Body of pancreas (tissue), 4 donors: ENCODE data around the gene SMC3.

Experiments used
- POLR2A ChIP-seq, 3 donors: fragments of 450-650 bp; IDR thresholded peaks; one replicate each; pipeline ENCODE4 v1.6.1; 2016; ENCODE audit warnings: antibody characterized with exemption in 3 of 3, mild to moderate bottlenecking in 2 of 3
- TF ChIP-seq, protein P1 (sequence below), 7 experiments: fragments of 450-650 bp in 4 of 7; fragments of 200-600 bp in 3 of 7; sonication (generic) in 3 of 7; IDR thresholded peaks; one replicate each; pipeline ENCODE4 v1.5.1; 2016 to 2019; ENCODE audit warnings: antibody characterized with exemption in 7 of 7

GRCh38 chr10:110558041-110558440 is 9.5 kb upstream of the SMC3 start:
- TF ChIP-seq, protein P1, sequence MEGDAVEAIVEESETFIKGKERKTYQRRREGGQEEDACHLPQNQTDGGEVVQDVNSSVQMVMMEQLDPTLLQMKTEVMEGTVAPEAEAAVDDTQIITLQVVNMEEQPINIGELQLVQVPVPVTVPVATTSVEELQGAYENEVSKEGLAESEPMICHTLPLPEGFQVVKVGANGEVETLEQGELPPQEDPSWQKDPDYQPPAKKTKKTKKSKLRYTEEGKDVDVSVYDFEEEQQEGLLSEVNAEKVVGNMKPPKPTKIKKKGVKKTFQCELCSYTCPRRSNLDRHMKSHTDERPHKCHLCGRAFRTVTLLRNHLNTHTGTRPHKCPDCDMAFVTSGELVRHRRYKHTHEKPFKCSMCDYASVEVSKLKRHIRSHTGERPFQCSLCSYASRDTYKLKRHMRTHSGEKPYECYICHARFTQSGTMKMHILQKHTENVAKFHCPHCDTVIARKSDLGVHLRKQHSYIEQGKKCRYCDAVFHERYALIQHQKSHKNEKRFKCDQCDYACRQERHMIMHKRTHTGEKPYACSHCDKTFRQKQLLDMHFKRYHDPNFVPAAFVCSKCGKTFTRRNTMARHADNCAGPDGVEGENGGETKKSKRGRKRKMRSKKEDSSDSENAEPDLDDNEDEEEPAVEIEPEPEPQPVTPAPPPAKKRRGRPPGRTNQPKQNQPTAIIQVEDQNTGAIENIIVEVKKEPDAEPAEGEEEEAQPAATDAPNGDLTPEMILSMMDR (IDR thresholded peaks at IDR 0.05): no peak
- no peak for TF ChIP-seq POLR2A (IDR thresholded peaks at IDR 0.05)
